Erythroblast (primary cell): Measurements from ENCODE around the gene TCF12.

Experiments
- DNase-seq, 2 experiments: peaks; one replicate each; lab custom pipeline; 2025; lab: John Stamatoyannopoulos, UW
- GATA1 ChIP-seq: IDR thresholded peaks from 2 replicates; pipeline ENCODE4 v1.6.1; 2011; ENCODE audit warnings: low read depth, mild to moderate bottlenecking, control low read depth, low read length, moderate library complexity
- POLR2A ChIP-seq: IDR thresholded peaks from 2 replicates; pipeline ENCODE4 v1.6.1; 2011; ENCODE audit warnings: mild to moderate bottlenecking, low read length

The TCF12 gene

DNA sequence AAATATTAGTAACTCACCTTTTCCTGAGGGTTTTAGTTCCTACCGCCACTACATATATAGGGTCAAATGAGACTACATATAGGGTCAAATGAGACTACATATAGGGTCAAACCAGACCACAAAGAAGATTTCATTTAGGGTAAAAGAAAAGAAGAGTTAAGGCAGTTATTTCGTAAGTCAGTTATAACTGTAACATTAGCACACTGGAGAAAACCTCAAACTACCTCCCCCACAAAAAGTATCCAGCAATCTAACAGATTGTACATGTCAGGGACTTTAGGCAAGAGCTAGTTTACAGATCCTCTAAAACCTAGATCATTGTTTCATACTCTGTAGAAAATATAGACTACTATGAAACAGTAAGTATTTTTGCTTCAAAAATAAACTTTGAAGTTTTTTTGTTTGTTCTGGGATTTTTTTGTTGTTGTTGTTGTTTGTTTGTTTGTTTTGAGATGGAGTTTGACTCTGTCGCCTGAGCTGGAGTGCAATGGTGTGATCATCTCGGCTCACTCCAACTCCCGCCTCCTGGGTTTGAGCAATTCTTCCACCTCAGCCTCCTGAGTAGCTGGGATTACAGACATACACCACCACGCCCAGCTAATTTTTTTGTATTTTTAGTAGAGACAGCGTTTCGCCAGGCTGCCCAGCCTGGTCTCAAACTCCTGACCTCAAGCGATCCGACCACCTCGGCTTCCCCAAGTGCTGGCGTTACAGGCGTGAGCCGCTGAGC, 365.5 kb downstream of the TCF12 start:
- DNase-seq = no peak
- TF ChIP-seq POLR2A (no peak), GATA1 (no peak)

DNA sequence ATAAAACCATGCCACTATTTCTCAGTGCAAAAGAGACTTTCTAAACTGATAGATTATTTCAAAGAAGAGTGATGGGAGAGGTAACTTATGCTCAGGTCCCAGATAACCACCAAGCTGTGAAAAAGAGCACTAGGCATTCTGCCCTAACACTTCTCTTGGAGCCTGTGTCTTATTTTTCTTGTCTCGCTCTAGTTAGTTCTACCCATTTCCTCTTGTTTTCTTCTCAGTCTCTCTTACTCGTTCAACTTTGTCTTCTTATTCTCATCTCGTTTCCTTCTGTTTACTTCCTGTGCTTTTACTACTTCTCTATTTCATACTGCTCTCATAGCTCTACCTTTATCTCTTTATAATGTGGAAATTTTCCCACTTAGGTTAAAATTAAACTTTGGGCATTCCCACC, 366.1 kb downstream of the TCF12 start:
- TF ChIP-seq GATA1 (no peak), POLR2A (no peak)
- no peak for DNase-seq

DNA sequence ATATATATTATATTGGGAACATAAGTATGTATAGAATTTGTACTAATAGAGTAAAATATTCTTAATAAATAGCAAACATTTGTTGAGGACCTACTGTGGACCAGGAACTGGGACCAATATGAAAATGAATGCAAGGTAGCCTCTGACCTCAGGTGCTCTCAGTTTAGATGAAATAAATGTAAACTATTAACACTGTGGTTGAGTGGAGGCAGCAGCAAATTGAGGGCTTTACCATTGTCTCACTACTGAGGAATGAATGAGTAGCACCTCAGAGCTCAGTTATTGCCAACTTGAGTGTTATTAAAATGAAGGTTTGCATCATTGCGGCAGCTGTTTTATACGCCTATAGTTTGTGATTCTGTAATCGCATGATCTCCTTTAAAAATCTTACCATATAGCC, 366.9 kb downstream of the TCF12 start:
- TF ChIP-seq POLR2A (no peak), GATA1 (no peak)
- no peak for DNase-seq

DNA sequence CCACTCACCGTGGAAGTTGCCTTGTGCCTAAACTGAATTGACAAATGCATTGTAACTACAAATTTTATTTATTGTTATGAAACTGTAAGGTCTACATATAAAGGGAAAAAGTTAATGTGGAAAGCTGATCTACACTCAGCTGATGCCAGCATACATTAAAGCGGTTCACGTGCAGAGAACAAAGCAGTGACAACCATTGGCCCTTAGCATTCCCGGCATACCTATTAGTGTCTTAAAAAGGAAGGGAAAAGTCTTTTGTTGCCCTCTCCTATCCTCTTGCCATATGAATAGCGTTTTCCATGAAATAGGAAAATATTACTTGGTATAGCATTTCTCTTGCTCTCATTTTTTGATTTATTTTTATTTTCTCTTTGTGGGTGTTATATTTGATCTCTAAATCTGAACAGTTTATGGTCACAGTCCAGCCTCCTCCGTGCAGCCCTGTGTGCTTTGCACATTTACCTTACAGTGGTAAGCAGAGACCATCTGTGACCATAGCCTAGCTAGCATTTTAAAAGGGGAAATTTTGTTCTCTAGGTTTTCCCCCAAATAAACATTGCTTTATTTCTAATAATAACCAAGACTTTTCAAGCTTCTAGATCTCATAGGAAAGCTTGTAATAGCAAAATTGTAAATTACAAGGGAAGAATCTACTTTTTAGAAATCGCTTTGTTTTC, 368.1 kb downstream of the TCF12 start:
- DNase-seq = no peak
- no peak for TF ChIP-seq GATA1
- TF ChIP-seq POLR2A = no peak

DNA sequence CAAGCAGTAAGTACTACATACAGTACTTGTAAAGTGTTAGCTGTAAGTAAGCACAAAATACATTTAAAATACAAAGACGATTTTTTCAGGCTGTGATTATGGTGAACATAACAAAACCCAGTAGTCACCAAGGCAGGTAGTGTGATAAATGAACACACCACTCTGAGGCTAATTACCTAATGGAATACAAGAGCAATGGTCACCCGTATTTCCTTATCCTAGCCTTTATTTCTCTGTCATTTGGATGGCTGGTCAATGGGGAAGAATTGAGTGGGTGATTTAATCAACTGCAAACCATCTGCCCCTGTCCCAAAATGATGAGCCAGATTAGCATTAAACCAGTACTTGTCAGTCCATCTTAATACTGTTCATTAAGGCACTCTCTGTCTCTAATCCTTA, 368.7 kb downstream of the TCF12 start:
- DNase-seq = no peak
- no peak for TF ChIP-seq GATA1
- no peak for TF ChIP-seq POLR2A

DNA sequence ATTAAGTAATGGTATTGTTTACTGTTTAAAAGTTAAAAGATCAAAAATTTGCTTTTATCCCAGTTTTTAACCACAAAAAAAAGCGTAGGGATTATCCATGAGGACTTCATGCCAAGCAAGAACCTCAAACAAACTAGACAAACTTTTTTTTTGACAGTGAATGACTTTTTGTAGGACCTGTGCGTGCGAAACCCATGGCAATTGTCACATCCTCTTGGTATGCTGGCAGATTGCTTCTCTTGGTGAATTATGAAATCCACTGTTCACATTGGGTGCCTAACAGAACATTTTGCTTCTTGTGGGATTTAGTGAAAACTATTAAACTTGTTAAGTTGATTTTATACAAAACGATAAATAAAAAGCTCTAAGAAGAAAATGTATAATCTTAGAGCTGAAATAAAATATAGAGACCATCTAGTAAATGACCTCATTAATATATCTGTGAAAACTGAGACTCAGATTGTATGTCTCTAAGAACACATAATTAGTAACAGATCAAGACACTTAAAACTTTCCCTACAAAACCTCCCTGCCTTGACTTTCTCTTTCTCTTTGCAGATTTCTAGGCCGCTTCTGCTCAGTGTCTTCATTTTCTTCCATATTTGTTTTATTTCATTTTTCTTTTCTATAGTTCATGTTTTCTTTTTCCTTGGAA, 370.6 kb downstream of the TCF12 start:
- DNase-seq = no peak
- TF ChIP-seq GATA1 (no peak), POLR2A (no peak)

DNA sequence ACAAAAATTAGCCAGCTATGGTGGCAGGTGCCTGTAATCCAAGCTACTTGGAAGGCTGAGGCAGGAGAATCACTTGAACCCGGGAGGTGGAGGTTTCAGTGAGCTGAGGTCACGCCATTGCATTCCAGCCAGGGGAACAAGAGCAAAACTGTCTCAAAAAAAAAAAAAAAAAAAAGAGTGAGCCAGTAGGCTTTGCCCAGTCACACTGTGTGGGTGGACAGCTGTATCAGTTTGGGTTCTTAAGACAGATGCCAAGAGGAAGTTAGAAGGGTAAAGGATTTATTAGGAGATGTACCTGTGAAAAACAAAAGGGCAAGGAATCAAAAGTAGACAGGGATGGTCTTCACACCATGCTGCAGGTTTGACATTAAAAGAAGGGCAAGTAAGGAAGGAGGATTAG, 371.7 kb downstream of the TCF12 start:
- DNase-seq = no peak
- no peak for TF ChIP-seq POLR2A
- TF ChIP-seq GATA1 = no peak

DNA sequence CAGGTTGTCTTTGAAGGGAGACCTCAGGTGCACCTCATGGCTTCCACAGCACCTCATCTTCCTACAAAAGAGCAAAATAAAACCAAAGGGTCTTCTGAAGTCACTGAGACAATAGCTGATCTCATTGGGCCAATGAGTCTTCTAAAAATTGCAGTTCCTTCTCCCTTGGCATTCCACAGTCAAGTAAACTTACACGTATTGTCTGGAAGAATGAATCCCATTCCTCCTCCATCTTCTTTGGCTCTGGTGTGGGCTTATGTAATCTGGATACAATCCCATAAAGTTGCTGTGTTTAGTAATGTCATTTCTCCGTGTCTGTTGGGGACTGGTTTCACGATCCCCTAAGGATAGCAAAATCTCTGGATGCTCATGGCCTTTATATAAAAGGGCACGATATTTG, 372.4 kb downstream of the TCF12 start:
- no peak for DNase-seq
- TF ChIP-seq GATA1 (no peak), POLR2A (no peak)

DNA sequence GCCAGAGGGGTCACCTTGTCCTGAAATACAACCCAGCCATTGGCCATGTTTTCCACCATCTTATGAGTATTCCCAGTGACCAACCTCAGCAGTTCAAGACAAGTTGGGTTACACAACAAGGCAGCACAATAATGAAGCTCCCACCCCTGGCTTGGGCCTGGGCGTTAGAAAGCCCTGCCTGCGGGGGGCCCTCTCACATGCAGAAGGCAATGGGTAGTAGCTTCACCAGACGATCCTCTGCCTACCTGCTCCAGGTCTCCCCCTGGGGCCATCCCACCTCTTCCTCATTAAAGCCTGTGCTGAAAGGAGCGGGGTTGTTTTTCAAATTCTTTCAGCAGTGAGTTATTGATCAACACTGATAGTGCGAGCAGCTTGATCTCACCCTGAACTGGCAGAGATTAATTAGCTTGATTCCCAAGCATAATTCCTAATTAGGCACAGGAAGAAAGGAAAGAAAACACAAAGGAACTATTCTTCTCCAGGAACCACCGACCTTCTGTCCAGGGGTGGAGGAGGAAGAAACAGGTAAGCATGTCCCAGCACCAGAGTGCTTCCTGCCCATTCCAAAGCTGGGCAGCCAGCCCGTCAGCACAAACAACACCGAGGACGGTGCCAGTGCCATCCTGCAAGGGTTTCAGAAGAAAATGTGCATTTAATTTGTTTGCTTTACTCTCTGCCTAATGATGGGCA, 378.2 kb downstream of the TCF12 start:
- no peak for DNase-seq
- TF ChIP-seq POLR2A (no peak), GATA1 (no peak)

DNA sequence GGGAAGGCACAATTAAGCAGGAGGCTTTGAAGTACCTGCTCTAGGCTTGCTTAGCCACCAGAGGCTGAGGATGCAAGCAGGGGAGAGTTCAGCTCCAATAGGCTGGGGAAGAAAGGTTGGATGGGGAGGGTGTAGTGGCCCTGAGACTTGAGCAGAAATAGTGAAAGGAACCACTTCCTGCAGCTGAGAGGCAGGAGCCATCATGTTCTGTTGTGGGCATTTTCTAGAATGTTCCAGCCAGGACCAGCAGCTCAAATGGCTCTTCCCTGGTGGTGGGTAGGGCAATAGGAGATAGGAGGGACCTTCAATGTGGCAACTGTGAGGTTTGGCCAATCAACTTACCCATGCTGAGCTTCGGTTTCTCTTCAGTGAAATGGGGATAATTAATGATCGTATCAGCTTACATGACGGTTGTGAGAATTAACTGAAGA, 378.7 kb downstream of the TCF12 start:
- TF ChIP-seq POLR2A (no peak), GATA1 (no peak)

DNA sequence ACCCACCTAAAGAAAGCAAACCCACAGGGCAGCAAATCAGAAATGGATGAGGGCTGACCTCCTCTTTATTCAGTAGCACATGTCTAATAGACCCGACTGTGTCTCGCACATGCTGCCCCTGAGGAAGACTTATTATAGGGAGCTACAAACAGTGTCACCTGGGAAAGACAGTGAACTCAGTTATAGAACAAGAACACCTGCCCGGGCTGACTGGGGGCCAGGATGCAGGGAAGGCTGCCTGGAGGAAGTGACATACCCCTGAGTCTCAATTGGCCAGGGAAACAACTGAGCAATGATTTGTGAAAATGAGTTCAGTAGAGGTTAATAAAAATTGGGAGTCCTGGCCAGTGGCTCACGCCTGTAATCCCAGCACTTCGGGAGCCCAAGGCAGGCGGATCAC, 379.2 kb downstream of the TCF12 start:
- DNase-seq = no peak
- no peak for TF ChIP-seq GATA1
- no peak for TF ChIP-seq POLR2A

More for the DNA sequence above, 378.7 kb downstream of the TCF12 start:
- no peak for DNase-seq

DNA sequence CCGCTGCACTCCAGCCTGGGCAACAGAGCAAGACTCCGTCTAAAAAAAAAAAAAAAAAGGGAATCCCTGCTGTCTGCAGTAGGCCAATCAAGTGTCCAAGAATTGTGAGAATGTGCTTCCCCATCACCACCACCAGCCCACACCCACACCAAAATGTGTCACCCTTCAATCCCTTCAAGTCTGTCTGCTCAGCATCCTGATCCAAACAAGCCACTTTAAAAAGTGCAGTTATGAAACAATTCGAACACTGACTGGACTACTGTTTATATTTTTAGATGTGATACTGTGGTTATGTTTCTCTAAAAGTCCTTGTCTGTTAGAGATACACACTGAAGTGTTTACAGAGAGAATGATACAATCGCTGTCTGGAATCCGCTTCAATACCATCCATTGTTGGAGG, 379.8 kb downstream of the TCF12 start:
- TF ChIP-seq GATA1 (no peak), POLR2A (no peak)
- no peak for DNase-seq

DNA sequence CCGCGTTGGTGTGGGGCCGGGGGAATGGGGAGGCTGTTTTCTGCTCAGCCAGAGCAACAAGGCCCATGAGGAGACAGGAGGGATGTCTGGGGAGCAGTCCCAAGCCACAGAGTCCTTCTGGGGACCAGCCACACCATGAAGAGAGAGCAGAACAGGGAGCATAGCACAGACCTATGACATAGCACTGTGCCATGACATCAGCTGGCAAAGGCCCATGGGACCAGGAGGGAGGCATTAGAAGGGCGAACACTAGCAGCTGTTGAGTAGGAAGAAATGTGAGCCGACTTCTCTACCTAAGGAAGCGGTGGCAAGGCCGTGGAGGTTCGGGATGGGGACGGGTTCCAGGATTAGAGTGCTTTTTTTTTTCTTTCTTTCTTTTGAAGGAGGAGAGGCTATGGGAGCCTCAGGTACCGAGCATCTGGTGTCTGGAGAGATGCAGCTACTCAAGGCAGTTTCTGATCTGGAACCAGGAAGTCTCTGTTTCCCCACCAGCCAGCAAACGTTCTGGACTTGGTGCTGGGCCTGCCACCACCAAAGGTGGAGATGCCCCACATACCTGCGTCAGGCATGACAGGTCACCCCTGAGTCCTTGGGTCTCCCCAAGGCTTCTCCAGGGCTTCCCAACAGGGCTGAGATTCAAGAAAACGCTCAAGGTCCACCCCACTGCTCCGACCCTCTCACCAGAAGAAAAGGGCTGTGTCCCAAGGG, 380.6 kb downstream of the TCF12 start:
- DNase-seq = no peak

DNA sequence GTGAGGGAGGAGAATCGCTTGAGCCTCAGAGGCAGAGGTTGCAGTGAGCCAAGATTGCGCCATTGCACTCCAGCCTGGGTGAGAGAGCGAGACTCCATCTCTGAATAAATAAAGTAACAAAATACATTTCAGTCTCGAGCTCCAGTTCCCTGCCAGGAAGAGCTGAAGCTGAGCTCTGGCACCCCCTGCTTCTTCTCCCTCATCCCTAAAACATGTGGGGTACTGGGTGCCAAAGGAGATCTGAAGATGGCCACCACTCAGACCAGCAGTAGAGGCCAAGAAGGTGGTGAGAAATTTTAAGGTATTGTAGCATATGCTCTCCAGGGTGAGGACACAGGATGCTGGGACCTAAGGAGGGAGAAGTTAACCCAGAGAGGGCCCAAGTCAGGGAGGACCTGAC, 382.9 kb downstream of the TCF12 start:
- DNase-seq = no peak
- TF ChIP-seq GATA1 (no peak), POLR2A (no peak)

More for the DNA sequence above, 380.6 kb downstream of the TCF12 start:
- no peak for TF ChIP-seq POLR2A
- TF ChIP-seq GATA1 = no peak
